Tibial nerve (tissue), 3 donors: Measurements from ENCODE around the gene CARS2.

Experiments used
- POLR2A ChIP-seq, 2 donors: fragments of 450-650 bp; IDR thresholded peaks; one replicate each; pipeline ENCODE4 v1.6.1; 2017; ENCODE audit warnings: antibody characterized with exemption in 2 of 2, mild to moderate bottlenecking in 2 of 2, moderate library complexity in 2 of 2
- TF ChIP-seq, protein P1 (sequence below), 5 experiments: fragments of 200-600 bp in 3 of 5; fragments of 450-650 bp in 2 of 5; sonication (generic) in 3 of 5; IDR thresholded peaks; one replicate each; pipeline ENCODE4 v1.5.1; 2016 to 2019; ENCODE audit warnings: antibody characterized with exemption in 5 of 5, mild to moderate bottlenecking in 3 of 5, moderate library complexity in 2 of 5

DNA sequence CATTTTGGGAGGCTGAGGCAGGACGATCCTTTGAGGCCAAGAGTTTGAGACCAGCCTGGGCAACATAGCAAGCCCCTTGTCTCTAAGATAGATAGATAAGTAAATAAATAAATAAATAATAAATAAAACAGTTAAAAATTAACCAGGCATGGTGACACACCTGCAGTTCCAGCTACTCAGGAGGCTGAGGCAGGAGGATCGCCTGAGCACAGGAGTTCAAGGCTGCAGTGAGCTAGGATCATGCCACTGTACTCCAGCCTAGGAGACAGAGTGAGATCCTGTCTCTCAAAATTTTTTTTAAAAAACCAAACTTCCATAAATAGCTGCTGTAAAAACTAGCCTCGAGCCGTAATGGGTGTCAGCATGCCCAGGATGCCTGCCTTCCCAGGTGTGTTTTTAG is 104.9 kb downstream of the CARS2 start:
- TF ChIP-seq, protein P1, sequence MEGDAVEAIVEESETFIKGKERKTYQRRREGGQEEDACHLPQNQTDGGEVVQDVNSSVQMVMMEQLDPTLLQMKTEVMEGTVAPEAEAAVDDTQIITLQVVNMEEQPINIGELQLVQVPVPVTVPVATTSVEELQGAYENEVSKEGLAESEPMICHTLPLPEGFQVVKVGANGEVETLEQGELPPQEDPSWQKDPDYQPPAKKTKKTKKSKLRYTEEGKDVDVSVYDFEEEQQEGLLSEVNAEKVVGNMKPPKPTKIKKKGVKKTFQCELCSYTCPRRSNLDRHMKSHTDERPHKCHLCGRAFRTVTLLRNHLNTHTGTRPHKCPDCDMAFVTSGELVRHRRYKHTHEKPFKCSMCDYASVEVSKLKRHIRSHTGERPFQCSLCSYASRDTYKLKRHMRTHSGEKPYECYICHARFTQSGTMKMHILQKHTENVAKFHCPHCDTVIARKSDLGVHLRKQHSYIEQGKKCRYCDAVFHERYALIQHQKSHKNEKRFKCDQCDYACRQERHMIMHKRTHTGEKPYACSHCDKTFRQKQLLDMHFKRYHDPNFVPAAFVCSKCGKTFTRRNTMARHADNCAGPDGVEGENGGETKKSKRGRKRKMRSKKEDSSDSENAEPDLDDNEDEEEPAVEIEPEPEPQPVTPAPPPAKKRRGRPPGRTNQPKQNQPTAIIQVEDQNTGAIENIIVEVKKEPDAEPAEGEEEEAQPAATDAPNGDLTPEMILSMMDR (IDR thresholded peaks at IDR 0.05), result no peak
- no peak for TF ChIP-seq POLR2A (IDR thresholded peaks at IDR 0.05)
